ENCODE results near the gene CCDC102B. TPM values are rescaled to one million over a fixed set of nuclear protein-coding genes. Genes with fewer than 3 reads are reported as not detected.

Gene CCDC102B
- total and polyA plus RNA-seq, 2 experiments from 2014 or later = 1.3 to 2.1 TPM

DNA sequence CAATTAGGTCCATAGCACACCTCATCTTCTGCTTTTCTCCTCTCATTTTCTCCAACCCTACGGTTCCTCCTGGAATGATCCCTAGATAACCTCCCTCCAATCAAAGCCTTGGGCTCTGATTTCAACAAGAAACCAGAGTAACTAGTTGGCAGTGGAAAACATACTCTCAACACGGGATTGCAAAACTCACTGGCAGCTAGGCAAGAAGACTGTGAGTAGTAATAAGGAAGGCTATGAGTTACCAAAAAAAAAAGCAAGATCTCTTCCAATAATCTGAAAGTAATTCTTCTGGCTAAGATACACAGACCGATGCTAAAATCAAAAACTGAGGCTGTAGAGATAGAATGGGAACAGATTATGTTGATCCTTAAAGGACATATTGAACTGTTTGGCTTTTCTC, 28.4 kb upstream of the CCDC102B start:
- Histone ChIP-seq H2AFZ (no peak overlapping the region), H3K36me3 (ENCODE audit: insufficient read depth) (no peaks in the 10 kb centered on the region), H3K27me3 (ENCODE audit: insufficient read depth) (no peaks in the 10 kb centered on the region), H4K20me1 (replicated peaks; ENCODE audit: insufficient read depth) (no peaks in the 10 kb centered on the region), H3K4me1 (ENCODE audit: insufficient read depth) (no peaks in the 10 kb centered on the region), H3K27ac (ENCODE audit: low read depth) (no peak overlapping the region), H3F3A (replicated peaks; ENCODE audit: low read depth) (no peaks in the 10 kb centered on the region), H3K4me2 (no peak overlapping the region), H3K79me2 (replicated peaks; ENCODE audit: insufficient read depth) (no peaks in the 10 kb centered on the region), H3K4me3 (no peak overlapping the region), H3K9me2 (ENCODE audit: insufficient read depth) (peaks cover 5% of the 10 kb centered on the region; the same call in 1 of the 2 replicates)
- Mint-ChIP-seq H3K27me3 (ENCODE audit: insufficient read depth, low read depth, poor library complexity) (peaks cover 3% of the 10 kb centered on the region), H3K27ac (no peak overlapping the region), H3K4me1 (no peaks in the 10 kb centered on the region), H3K4me3 (no peak overlapping the region), H3K36me3 (ENCODE audit: low read depth) (no peaks in the 10 kb centered on the region), H3K9me3 (peaks cover 8% of the 10 kb centered on the region; the same call in 1 of the 3 replicates)
- TF ChIP-seq, protein P1, sequence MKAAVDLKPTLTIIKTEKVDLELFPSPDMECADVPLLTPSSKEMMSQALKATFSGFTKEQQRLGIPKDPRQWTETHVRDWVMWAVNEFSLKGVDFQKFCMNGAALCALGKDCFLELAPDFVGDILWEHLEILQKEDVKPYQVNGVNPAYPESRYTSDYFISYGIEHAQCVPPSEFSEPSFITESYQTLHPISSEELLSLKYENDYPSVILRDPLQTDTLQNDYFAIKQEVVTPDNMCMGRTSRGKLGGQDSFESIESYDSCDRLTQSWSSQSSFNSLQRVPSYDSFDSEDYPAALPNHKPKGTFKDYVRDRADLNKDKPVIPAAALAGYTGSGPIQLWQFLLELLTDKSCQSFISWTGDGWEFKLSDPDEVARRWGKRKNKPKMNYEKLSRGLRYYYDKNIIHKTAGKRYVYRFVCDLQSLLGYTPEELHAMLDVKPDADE (IDR thresholded peaks at IDR 0.05) = no peak
- TF ChIP-seq, protein P2, sequence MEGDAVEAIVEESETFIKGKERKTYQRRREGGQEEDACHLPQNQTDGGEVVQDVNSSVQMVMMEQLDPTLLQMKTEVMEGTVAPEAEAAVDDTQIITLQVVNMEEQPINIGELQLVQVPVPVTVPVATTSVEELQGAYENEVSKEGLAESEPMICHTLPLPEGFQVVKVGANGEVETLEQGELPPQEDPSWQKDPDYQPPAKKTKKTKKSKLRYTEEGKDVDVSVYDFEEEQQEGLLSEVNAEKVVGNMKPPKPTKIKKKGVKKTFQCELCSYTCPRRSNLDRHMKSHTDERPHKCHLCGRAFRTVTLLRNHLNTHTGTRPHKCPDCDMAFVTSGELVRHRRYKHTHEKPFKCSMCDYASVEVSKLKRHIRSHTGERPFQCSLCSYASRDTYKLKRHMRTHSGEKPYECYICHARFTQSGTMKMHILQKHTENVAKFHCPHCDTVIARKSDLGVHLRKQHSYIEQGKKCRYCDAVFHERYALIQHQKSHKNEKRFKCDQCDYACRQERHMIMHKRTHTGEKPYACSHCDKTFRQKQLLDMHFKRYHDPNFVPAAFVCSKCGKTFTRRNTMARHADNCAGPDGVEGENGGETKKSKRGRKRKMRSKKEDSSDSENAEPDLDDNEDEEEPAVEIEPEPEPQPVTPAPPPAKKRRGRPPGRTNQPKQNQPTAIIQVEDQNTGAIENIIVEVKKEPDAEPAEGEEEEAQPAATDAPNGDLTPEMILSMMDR (conservative IDR thresholded peaks at IDR 0.05; ENCODE audit: low read depth in 2 of 2) = no peak
- no peak for TF ChIP-seq EZH2phosphoT487 (IDR thresholded peaks at IDR 0.05; ENCODE audit: unreplicated experiment)
- TF ChIP-seq CREB1 (CRISPR knock-in tag; IDR thresholded peaks at IDR 0.05; ENCODE audit: low read depth) = no peak
- TF ChIP-seq, protein P3, sequence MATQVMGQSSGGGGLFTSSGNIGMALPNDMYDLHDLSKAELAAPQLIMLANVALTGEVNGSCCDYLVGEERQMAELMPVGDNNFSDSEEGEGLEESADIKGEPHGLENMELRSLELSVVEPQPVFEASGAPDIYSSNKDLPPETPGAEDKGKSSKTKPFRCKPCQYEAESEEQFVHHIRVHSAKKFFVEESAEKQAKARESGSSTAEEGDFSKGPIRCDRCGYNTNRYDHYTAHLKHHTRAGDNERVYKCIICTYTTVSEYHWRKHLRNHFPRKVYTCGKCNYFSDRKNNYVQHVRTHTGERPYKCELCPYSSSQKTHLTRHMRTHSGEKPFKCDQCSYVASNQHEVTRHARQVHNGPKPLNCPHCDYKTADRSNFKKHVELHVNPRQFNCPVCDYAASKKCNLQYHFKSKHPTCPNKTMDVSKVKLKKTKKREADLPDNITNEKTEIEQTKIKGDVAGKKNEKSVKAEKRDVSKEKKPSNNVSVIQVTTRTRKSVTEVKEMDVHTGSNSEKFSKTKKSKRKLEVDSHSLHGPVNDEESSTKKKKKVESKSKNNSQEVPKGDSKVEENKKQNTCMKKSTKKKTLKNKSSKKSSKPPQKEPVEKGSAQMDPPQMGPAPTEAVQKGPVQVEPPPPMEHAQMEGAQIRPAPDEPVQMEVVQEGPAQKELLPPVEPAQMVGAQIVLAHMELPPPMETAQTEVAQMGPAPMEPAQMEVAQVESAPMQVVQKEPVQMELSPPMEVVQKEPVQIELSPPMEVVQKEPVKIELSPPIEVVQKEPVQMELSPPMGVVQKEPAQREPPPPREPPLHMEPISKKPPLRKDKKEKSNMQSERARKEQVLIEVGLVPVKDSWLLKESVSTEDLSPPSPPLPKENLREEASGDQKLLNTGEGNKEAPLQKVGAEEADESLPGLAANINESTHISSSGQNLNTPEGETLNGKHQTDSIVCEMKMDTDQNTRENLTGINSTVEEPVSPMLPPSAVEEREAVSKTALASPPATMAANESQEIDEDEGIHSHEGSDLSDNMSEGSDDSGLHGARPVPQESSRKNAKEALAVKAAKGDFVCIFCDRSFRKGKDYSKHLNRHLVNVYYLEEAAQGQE (IDR thresholded peaks at IDR 0.05; ENCODE audit: unreplicated experiment) = no peak
- TF ChIP-seq NANOG (IDR thresholded peaks at IDR 0.05; ENCODE audit: borderline replicate concordance) = no peak
- no peak for TF ChIP-seq JUNB (IDR thresholded peaks at IDR 0.05; ENCODE audit: unreplicated experiment)
- TF ChIP-seq STAT1 (IDR thresholded peaks at IDR 0.05; ENCODE audit: unreplicated experiment) = no peak
- TF ChIP-seq POLR2AphosphoS5 (IDR thresholded peaks at IDR 0.05; ENCODE audit: low read depth) = no peak
- TF ChIP-seq, protein P4, sequence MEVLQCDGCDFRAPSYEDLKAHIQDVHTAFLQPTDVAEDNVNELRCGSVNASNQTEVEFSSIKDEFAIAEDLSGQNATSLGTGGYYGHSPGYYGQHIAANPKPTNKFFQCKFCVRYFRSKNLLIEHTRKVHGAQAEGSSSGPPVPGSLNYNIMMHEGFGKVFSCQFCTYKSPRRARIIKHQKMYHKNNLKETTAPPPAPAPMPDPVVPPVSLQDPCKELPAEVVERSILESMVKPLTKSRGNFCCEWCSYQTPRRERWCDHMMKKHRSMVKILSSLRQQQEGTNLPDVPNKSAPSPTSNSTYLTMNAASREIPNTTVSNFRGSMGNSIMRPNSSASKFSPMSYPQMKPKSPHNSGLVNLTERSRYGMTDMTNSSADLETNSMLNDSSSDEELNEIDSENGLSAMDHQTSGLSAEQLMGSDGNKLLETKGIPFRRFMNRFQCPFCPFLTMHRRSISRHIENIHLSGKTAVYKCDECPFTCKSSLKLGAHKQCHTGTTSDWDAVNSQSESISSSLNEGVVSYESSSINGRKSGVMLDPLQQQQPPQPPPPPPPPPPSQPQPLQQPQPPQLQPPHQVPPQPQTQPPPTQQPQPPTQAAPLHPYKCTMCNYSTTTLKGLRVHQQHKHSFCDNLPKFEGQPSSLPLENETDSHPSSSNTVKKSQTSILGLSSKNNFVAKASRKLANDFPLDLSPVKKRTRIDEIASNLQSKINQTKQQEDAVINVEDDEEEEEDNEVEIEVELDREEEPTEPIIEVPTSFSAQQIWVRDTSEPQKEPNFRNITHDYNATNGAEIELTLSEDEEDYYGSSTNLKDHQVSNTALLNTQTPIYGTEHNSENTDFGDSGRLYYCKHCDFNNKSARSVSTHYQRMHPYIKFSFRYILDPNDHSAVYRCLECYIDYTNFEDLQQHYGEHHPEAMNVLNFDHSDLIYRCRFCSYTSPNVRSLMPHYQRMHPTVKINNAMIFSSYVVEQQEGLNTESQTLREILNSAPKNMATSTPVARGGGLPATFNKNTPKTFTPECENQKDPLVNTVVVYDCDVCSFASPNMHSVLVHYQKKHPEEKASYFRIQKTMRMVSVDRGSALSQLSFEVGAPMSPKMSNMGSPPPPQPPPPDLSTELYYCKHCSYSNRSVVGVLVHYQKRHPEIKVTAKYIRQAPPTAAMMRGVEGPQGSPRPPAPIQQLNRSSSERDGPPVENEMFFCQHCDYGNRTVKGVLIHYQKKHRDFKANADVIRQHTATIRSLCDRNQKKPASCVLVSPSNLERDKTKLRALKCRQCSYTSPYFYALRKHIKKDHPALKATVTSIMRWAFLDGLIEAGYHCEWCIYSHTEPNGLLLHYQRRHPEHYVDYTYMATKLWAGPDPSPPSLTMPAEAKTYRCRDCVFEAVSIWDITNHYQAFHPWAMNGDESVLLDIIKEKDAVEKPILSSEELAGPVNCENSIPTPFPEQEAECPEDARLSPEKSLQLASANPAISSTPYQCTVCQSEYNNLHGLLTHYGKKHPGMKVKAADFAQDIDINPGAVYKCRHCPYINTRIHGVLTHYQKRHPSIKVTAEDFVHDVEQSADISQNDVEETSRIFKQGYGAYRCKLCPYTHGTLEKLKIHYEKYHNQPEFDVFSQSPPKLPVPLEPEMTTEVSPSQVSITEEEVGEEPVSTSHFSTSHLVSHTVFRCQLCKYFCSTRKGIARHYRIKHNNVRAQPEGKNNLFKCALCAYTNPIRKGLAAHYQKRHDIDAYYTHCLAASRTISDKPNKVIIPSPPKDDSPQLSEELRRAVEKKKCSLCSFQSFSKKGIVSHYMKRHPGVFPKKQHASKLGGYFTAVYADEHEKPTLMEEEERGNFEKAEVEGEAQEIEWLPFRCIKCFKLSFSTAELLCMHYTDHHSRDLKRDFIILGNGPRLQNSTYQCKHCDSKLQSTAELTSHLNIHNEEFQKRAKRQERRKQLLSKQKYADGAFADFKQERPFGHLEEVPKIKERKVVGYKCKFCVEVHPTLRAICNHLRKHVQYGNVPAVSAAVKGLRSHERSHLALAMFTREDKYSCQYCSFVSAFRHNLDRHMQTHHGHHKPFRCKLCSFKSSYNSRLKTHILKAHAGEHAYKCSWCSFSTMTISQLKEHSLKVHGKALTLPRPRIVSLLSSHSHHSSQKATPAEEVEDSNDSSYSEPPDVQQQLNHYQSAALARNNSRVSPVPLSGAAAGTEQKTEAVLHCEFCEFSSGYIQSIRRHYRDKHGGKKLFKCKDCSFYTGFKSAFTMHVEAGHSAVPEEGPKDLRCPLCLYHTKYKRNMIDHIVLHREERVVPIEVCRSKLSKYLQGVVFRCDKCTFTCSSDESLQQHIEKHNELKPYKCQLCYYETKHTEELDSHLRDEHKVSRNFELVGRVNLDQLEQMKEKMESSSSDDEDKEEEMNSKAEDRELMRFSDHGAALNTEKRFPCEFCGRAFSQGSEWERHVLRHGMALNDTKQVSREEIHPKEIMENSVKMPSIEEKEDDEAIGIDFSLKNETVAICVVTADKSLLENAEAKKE (CRISPR knock-in tag; IDR thresholded peaks at IDR 0.05) = no peak
- TF ChIP-seq EZH2 (IDR thresholded peaks at IDR 0.05; ENCODE audit: low read depth, unreplicated experiment) = no peak
- TF ChIP-seq ZNF331 (CRISPR knock-in tag; IDR thresholded peaks at IDR 0.05; ENCODE audit: low read depth) = no peak
- no peak for TF ChIP-seq ZNF114 (CRISPR knock-in tag; IDR thresholded peaks at IDR 0.05)
- no peak for ATAC-seq
- no peak for DNase-seq (ENCODE audit: low spot score)
